Measurements from ENCODE around the gene MCL1. TPM values are rescaled to one million over a fixed set of nuclear protein-coding genes. Genes with fewer than 3 reads are reported as not detected.

The MCL1 gene
- total RNA-seq, 4 donors from 2014 or later = 235 to 306 (median 258) TPM

DNA sequence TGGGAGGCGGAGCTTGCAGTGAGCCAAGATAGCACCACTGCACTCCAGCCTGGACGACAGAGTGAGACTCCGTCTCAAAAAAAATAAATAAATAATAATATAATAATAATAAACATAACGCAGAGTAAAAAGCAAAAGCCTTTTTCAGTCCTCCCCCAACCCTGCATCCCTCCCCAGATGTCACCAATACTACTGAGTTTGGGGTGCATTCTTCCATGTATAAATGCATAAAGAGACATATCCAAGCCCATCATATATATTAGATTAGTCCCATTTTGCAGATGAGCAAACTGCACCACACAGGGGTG is 31.1 kb downstream of the MCL1 start:
- peaks cover 0 to 50% (median 27%) of the 10 kb centered on the region in 4 donors for H3K4me1 ChIP-seq
- H3K27me3 ChIP-seq = no peaks in the 10 kb centered on the region
- TF ChIP-seq, protein P1, sequence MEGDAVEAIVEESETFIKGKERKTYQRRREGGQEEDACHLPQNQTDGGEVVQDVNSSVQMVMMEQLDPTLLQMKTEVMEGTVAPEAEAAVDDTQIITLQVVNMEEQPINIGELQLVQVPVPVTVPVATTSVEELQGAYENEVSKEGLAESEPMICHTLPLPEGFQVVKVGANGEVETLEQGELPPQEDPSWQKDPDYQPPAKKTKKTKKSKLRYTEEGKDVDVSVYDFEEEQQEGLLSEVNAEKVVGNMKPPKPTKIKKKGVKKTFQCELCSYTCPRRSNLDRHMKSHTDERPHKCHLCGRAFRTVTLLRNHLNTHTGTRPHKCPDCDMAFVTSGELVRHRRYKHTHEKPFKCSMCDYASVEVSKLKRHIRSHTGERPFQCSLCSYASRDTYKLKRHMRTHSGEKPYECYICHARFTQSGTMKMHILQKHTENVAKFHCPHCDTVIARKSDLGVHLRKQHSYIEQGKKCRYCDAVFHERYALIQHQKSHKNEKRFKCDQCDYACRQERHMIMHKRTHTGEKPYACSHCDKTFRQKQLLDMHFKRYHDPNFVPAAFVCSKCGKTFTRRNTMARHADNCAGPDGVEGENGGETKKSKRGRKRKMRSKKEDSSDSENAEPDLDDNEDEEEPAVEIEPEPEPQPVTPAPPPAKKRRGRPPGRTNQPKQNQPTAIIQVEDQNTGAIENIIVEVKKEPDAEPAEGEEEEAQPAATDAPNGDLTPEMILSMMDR (IDR thresholded peaks at IDR 0.05) = no peak
- no peak for TF ChIP-seq EP300 (IDR thresholded peaks at IDR 0.05)
- no peak for TF ChIP-seq POLR2A (IDR thresholded peaks at IDR 0.05)
- no peak for DNase-seq (ENCODE audit: low spot score in 2 of 2)
- WGBS, 2 donors = 50 to 55% methylated on average over 4 of the region's 4 CpGs
- H3K27ac ChIP-seq = peak overlapping the region; percentile 84 to 99 (median 97)
- no peaks in the 10 kb centered on the region for H3K36me3 ChIP-seq
- peak overlapping the region; percentile 64 to 78 (median 74) for H3K4me3 ChIP-seq
- no peaks in the 10 kb centered on the region for H3K9me3 ChIP-seq

DNA sequence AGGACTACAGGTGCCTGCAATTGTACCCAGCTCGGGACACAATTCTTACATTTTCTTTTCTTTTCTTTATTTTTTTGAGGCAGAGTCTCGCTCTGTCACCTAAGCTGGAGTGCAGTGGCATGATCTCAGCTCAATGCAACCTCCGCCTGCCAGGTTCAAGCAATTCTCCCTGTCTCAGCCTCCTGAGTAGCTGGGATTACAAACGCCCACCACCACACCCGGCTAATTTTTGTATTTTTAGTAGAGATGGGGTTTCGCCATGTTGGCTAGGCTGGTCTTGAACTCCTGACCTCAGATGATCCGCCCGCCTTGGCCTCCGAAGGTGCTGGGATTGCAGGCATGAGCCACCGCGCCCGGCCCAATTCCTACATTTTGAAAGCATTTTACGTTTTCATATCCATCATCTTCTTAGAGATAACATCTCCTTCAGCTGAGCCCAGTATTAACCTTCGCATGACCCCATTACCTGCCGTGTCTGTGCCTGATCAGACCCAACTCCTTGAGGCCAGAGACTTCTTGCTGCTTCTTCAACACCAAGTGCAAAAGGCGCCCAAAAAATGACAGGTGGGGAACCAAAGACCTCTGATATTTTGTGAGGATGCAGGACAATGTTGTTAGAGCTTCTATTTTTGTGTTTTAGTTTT is 33.0 kb downstream of the MCL1 start:
- 87 to 90% methylated on average over 16 of the region's 16 CpGs for WGBS, 2 donors
- no peak overlapping the region for H3K4me3 ChIP-seq
- peaks cover 0 to 31% (median 11%) of the 10 kb centered on the region in 4 donors for H3K4me1 ChIP-seq
- TF ChIP-seq POLR2A (IDR thresholded peaks at IDR 0.05) = no peak
- TF ChIP-seq EP300 (IDR thresholded peaks at IDR 0.05) = no peak
- TF ChIP-seq, protein P1 (IDR thresholded peaks at IDR 0.05) = no peak
- no peak overlapping the region for H3K27ac ChIP-seq
- no peaks in the 10 kb centered on the region for H3K36me3 ChIP-seq
- H3K27me3 ChIP-seq = no peaks in the 10 kb centered on the region
- no peaks in the 10 kb centered on the region for H3K9me3 ChIP-seq
- no peak for DNase-seq (ENCODE audit: low spot score in 2 of 2)

DNA sequence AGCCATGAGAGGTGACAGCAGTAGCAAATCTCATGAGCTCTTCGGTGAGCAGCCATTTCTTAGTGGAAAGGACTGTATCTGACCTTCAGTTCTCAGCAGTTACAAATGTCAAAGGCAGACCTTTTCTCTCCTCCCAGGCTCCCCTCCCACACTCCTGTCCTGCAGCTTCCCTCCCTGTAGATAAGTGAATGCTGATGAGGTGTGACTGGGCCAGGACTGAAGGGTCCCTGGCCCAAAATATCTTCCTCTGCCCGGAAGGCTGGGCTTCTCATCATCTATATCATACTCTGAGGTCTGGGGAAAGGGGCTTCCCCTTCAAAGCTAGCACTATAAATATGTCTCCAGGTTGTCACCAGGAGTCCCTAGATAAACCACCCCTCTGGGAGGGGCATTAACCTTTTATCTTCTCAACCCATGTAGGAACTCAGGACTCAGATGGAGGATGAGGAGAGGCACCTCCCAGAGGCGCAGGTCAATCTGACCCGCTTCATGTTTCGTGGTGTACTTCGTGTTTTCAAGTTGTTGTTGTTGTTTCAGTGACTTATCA is 33.9 kb downstream of the MCL1 start:
- Histone ChIP-seq H3K27ac (no peak overlapping the region), H3K4me3 (no peak overlapping the region), H3K27me3 (no peaks in the 10 kb centered on the region), H3K36me3 (no peaks in the 10 kb centered on the region), H3K4me1 (peaks cover 0 to 23% (median 7%) of the 10 kb centered on the region in 4 donors), H3K9me3 (no peaks in the 10 kb centered on the region)
- TF ChIP-seq EP300 (IDR thresholded peaks at IDR 0.05) (no peak), POLR2A (IDR thresholded peaks at IDR 0.05) (no peak)
- TF ChIP-seq, protein P1 (IDR thresholded peaks at IDR 0.05) = no peak
- 79 to 84% methylated on average over 6 of the region's 6 CpGs for whole genome bisulfite sequencing, 2 donors
- no peak for DNase-seq (ENCODE audit: low spot score in 2 of 2)

DNA sequence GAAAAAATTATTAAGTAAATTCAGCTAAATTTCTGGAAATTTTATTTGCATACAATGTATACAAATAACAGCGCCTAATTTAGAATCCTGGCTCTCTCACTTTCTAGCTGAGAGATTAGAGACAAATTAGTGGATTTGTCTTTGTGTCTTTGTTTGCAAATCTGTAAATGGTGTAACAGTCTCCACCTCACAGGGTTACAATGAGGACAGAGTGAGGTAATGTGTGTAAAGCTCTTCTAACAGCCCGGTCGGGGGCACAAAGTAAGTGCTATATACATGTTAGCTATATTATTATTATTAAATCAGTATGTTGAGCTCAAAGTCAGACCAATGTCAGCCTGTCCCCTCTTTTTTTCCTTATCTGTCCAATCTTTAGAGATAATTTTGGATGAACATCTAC is 35.2 kb downstream of the MCL1 start:
- Histone ChIP-seq H3K4me1 (peaks cover 0 to 9% (median 0%) of the 10 kb centered on the region in 4 donors), H3K9me3 (no peaks in the 10 kb centered on the region), H3K36me3 (no peaks in the 10 kb centered on the region), H3K27ac (no peak overlapping the region), H3K4me3 (no peak overlapping the region), H3K27me3 (no peaks in the 10 kb centered on the region)
- no peak for DNase-seq (ENCODE audit: low spot score in 2 of 2)
- 67 to 69% methylated on average over 3 of the region's 3 CpGs for WGBS, 2 donors
- TF ChIP-seq EP300 (IDR thresholded peaks at IDR 0.05) = no peak
- no peak for TF ChIP-seq POLR2A (IDR thresholded peaks at IDR 0.05)
- TF ChIP-seq, protein P1 (IDR thresholded peaks at IDR 0.05) = no peak

DNA sequence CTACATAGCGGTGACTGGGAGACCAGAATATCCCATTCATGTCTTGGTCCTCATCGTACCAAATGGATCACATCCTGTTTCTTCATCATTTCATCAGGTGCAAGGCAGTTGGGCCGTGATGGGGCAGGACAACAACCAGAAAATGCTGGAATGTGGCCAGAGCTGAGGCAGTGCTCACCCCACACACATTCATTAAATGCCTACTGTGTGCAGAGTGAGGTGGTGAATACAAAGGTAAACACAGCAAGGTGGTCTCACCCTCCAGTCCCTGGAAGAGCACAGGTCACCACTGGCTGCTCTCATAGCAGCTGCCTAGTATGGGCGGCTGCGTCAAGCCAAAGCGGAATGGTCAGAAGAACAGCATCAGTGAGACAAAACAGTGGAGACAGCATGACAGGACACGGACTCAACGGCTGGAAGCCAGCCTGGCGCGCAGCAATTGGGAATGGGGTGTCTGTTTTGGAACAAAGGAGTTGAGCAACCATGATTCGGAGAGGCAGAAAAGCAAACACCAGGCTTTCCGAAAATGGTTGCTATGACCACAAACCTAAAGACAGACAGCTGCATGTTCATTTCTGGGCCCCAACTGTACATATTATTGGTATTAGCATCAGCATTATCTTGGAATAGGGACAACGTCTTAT is 35.8 kb downstream of the MCL1 start:
- TF ChIP-seq, protein P1 (IDR thresholded peaks at IDR 0.05) = no peak
- no peak for TF ChIP-seq EP300 (IDR thresholded peaks at IDR 0.05)
- no peak for TF ChIP-seq POLR2A (IDR thresholded peaks at IDR 0.05)
- Histone ChIP-seq H3K4me1 (peaks cover 0 to 12% (median under 1%) of the 10 kb centered on the region in 4 donors), H3K27me3 (no peaks in the 10 kb centered on the region), H3K9me3 (no peaks in the 10 kb centered on the region), H3K36me3 (no peaks in the 10 kb centered on the region), H3K27ac (no peak overlapping the region), H3K4me3 (no peak overlapping the region)
- DNase-seq (ENCODE audit: low spot score in 2 of 2) = no peak
- WGBS, 2 donors = 80 to 83% methylated on average over 13 of the region's 13 CpGs
